ENCODE results near the gene VCL. TPM values are rescaled to one million over a fixed set of nuclear protein-coding genes. Genes with fewer than 3 reads are reported as not detected.

Gene VCL
- total and polyA plus RNA-seq, 2 of the 8 experiments (the other 6 are each of a cell fraction or from before 2014, with no cell fraction given), result 119 to 377 TPM

GRCh38 chr10:73965890-73966768, 31.8 kb upstream of the VCL start (continued):
- TF ChIP-seq SAP30 (IDR thresholded peaks at IDR 0.05; ENCODE audit: insufficient read depth, insufficient replicate concordance, low read length) (no peak), NANOG (IDR thresholded peaks at IDR 0.05; ENCODE audit: insufficient read depth, low read depth, low read length, poor library complexity, severe bottlenecking) (peak; percentile 55), GTF2F1 (IDR thresholded peaks at IDR 0.05; ENCODE audit: borderline replicate concordance, low read depth, low read length) (peak; percentile 53; the same call in 1 of the 2 replicates), SP4 (IDR thresholded peaks at IDR 0.05; ENCODE audit: low read length) (peak; percentile 90; the same call in 1 of the 2 replicates), BRCA1 (IDR thresholded peaks at IDR 0.05; ENCODE audit: low read depth, low read length) (no peak), EP300 (IDR thresholded peaks at IDR 0.05; ENCODE audit: borderline replicate concordance in 1 of 2, low read depth in 2 of 2, low read length in 2 of 2) (peak in 1 of 2 experiments; percentile 97; a peak in 1 of 3 replicates), TCF12 (IDR thresholded peaks at IDR 0.05; ENCODE audit: low read depth, low read length) (peak; percentile 75), TAF7 (optimal IDR thresholded peaks at IDR 0.05; ENCODE audit: borderline replicate concordance, low read depth, low read length) (peak; percentile 79), HDAC2 (IDR thresholded peaks at IDR 0.05; ENCODE audit: borderline replicate concordance in 1 of 2, low read depth in 2 of 2, low read length in 2 of 2) (peak in 1 of 2 experiments; percentile 77; a peak in 1 of 4 replicates), ATF2 (IDR thresholded peaks at IDR 0.05; ENCODE audit: low read length) (peak; percentile 72), CBX8 (IDR thresholded peaks at IDR 0.05; ENCODE audit: borderline replicate concordance, low read depth, low read length) (no peak), JUND (IDR thresholded peaks at IDR 0.05; ENCODE audit: low read length) (peak; percentile 93), CHD2 (IDR thresholded peaks at IDR 0.05; ENCODE audit: low read length) (no peak)

All from H1 (cell line).